ENCODE results near the gene LONP2. TPM values are rescaled to one million over a fixed set of nuclear protein-coding genes. Genes with fewer than 3 reads are reported as not detected.

Gene LONP2
- total and polyA plus RNA-seq, 9 of the 15 experiments (the other 6 are each of a cell fraction or from before 2014, with no cell fraction given): 8.1 to 41.2 (median 25.6) TPM

GRCh38 chr16:48385253-48386150, 141.4 kb downstream of the LONP2 start, which contains the start of gene SIAH1 (continued):
- TF ChIP-seq PRPF4 (IDR thresholded peaks at IDR 0.05; ENCODE audit: insufficient read depth, low read depth, low read length, poor library complexity, severe bottlenecking): no peak
- TF ChIP-seq ZNF41 (CRISPR knock-in tag; conservative IDR thresholded peaks at IDR 0.05): no peak
- TF ChIP-seq, protein P1, sequence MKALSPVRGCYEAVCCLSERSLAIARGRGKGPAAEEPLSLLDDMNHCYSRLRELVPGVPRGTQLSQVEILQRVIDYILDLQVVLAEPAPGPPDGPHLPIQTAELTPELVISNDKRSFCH (CRISPR knock-in tag; IDR thresholded peaks at IDR 0.05): no peak
- TF ChIP-seq, protein P1 (tag; IDR thresholded peaks at IDR 0.05): peak; percentile 24; the same call in 1 of the 2 replicates
- no peak for TF ChIP-seq SMARCC2 (IDR thresholded peaks at IDR 0.05; ENCODE audit: low read depth)
- TF ChIP-seq CEBPB (tag; IDR thresholded peaks at IDR 0.05): no peak
- no peak for TF ChIP-seq ZNF655 (CRISPR knock-in tag; IDR thresholded peaks at IDR 0.05)
- no peak for TF ChIP-seq ZNF707 (CRISPR knock-in tag; conservative IDR thresholded peaks at IDR 0.05)
- TF ChIP-seq ZBTB34 (CRISPR knock-in tag; IDR thresholded peaks at IDR 0.05): no peak
- 0 out of 2 replicates have a peak, but pooled peaks have one; percentile 31 for TF ChIP-seq GATAD2A (IDR thresholded peaks at IDR 0.05)
- no peak for TF ChIP-seq PHF21A (IDR thresholded peaks at IDR 0.05; ENCODE audit: borderline replicate concordance, low read depth)
- no peak for TF ChIP-seq ARID3A (IDR thresholded peaks at IDR 0.05; ENCODE audit: borderline replicate concordance, low read depth, low read length)
- TF ChIP-seq ETV6 (IDR thresholded peaks at IDR 0.05; ENCODE audit: borderline replicate concordance in 1 of 2, low read depth in 2 of 2, low read length in 1 of 2): no peak
- TF ChIP-seq ETV6 (CRISPR knock-in tag; IDR thresholded peaks at IDR 0.05; ENCODE audit: borderline replicate concordance): no peak
- TF ChIP-seq ZNF77 (CRISPR knock-in tag; IDR thresholded peaks at IDR 0.05): no peak
- no peak for TF ChIP-seq SETDB1 (IDR thresholded peaks at IDR 0.05; ENCODE audit: low read length)
- TF ChIP-seq U2AF1 (optimal IDR thresholded peaks at IDR 0.05; ENCODE audit: low read depth, low read length): no peak
- no peak for TF ChIP-seq TCF7L2 (IDR thresholded peaks at IDR 0.05; ENCODE audit: low read depth, low read length)
- no peak for TF ChIP-seq MECOM (CRISPR knock-in tag; IDR thresholded peaks at IDR 0.05)
- TF ChIP-seq ZNF253 (CRISPR knock-in tag; conservative IDR thresholded peaks at IDR 0.05): no peak
- TF ChIP-seq MCM3 (IDR thresholded peaks at IDR 0.05): no peak
- TF ChIP-seq FOXJ2 (tag; IDR thresholded peaks at IDR 0.05): no peak
- TF ChIP-seq ZNF695 (CRISPR knock-in tag; IDR thresholded peaks at IDR 0.05): no peak
- no peak for TF ChIP-seq FOS (IDR thresholded peaks at IDR 0.05; ENCODE audit: extremely low read depth, insufficient read length)
- no peak for TF ChIP-seq TFAM (CRISPR knock-in tag; conservative IDR thresholded peaks at IDR 0.05)
